ENCODE data around the gene TDRD10.

TDRD10 gene

GRCh38 chr1:154578058-154578418 is 76.0 kb downstream of the TDRD10 start:
- DNase-seq (ENCODE audit: low spot score), result no peak

GRCh38 chr1:154579374-154579773 is 77.4 kb downstream of the TDRD10 start:
- DNase-seq (ENCODE audit: low spot score), result no peak

GRCh38 chr1:154581766-154582165 is 79.7 kb downstream of the TDRD10 start:
- DNase-seq (ENCODE audit: low spot score), result no peak

- DNase-seq (ENCODE audit: low spot score), result no peak
Measured at GRCh38 chr1:154582885-154583284, 80.9 kb downstream of the TDRD10 start.

- DNase-seq (ENCODE audit: low spot score), result no peak
Measured at GRCh38 chr1:154583773-154584172, 81.8 kb downstream of the TDRD10 start.

GRCh38 chr1:154584267-154584994 is 82.4 kb downstream of the TDRD10 start:
- no peak for DNase-seq (ENCODE audit: low spot score)

GRCh38 chr1:154586231-154586630 is 84.2 kb downstream of the TDRD10 start:
- no peak for DNase-seq (ENCODE audit: low spot score)

- no peak for DNase-seq (ENCODE audit: low spot score)
Measured at GRCh38 chr1:154586641-154587040, 84.6 kb downstream of the TDRD10 start.

GRCh38 chr1:154589780-154590179 is 87.8 kb downstream of the TDRD10 start:
- DNase-seq (ENCODE audit: low spot score), result no peak

- DNase-seq (ENCODE audit: low spot score), result no peak
Measured at GRCh38 chr1:154590756-154591155, 88.7 kb downstream of the TDRD10 start.

- no peak for DNase-seq (ENCODE audit: low spot score)
Measured at GRCh38 chr1:154591206-154591605, 89.2 kb downstream of the TDRD10 start.

- no peak for DNase-seq (ENCODE audit: low spot score)
Measured at GRCh38 chr1:154593390-154593789, 91.4 kb downstream of the TDRD10 start.

GRCh38 chr1:154594811-154595210 is 92.8 kb downstream of the TDRD10 start:
- DNase-seq (ENCODE audit: low spot score), result no peak

- DNase-seq (ENCODE audit: low spot score), result no peak
Measured at GRCh38 chr1:154595621-154596020, 93.6 kb downstream of the TDRD10 start.

Measured in CD4-positive, alpha-beta T cell treated with Interleukin-15 for 4 hours (primary cell).